A549 (cell line): ENCODE results near the gene ZNF320. TPM values are rescaled to one million over a fixed set of nuclear protein-coding genes. Genes with fewer than 3 reads are reported as not detected.
A peak's percentile ranks its signal among the peaks of the same experiment; 100 is the strongest.
"Not testable (repeated sequence)": the region's sequence is repeated elsewhere in the genome, so short reads cannot be mapped to it uniquely, and the experiment has no call there.

Source experiments
- ATAC-seq, 2 experiments: fragments of 200-7000 bp in 1 of 2; fragments of >200 bp in 1 of 2; cut with Nextera tagmentation in 1 of 2; cut with Tn5 transposase in 1 of 2; 3 replicates each; pipeline versions ENCODE4 v1.8.0 to v1.9.1; 2018 to 2020; ENCODE audit warnings: mild to moderate bottlenecking in 1 of 2, moderate library complexity in 1 of 2
- CTCF ChIA-PET: fragments of 300-600 bp; sonication (Branson Sonifier 250); formaldehyde crosslinking; extraction: SDS; loops from one replicate; lab custom pipeline; 2021; ENCODE audit warnings: antibody characterized with exemption, inconsistent platforms; lab: Yijun Ruan, JAX
- POLR2A ChIA-PET: fragments of 350-600 bp; formaldehyde crosslinking; extraction: SDS; loops from one replicate; lab custom pipeline; 2021; ENCODE audit warnings: antibody characterized with exemption, inconsistent platforms; lab: Yijun Ruan, JAX
- DNase-seq, 2 experiments: peaks; one replicate each; pipeline versions ENCODE4 v3.0.0 to v3.0.0-alpha.2; 2011 to 2016; ENCODE audit warnings: low read depth in 1 of 2, low spot score in 1 of 2
- FAIRE-seq: peaks from 2 replicates; lab custom pipeline; 2011; peaks lifted over from hg19 to GRCh38; lab: Jason Lieb, UNC
- H3K27ac ChIP-seq, 2 experiments: fragments of >200 bp; sonication (Bioruptor Twin); formaldehyde crosslinking; 3 replicates each; pipeline ENCODE4 v1.5.1; 2016 to 2017
- H3K4me1 ChIP-seq: fragments of >200 bp; sonication (Bioruptor Twin); formaldehyde crosslinking; 3 replicates; pipeline ENCODE4 v1.6.1; 2016
- H3K4me2 ChIP-seq: fragments of >200 bp; sonication (Bioruptor Twin); formaldehyde crosslinking; 3 replicates; pipeline ENCODE4 v1.6.1; 2016
- H3K4me3 ChIP-seq: fragments of >200 bp; sonication (Bioruptor Twin); formaldehyde crosslinking; 3 replicates; pipeline ENCODE4 v1.5.1; 2016
- H3K9me3 ChIP-seq: fragments of >200 bp; sonication (Bioruptor Twin); formaldehyde crosslinking; 3 replicates; pipeline ENCODE4 v1.6.1; 2016
- CBX2 ChIP-seq: fragments of 200-600 bp; sonication (generic); IDR thresholded peaks from 2 replicates; pipeline ENCODE4 v1.6.1; 2016; ENCODE audit warnings: low read depth, mild to moderate bottlenecking, borderline replicate concordance
- FOSB ChIP-seq: fragments of 250-450 bp; sonication (Bioruptor Pico); IDR thresholded peaks from 2 replicates; pipeline ENCODE4 v1.5.0; 2020; ENCODE audit warnings: mild to moderate bottlenecking, moderate library complexity
- FOXS1 ChIP-seq: fragments of 250-450 bp; sonication (Bioruptor Pico); IDR thresholded peaks from 2 replicates; pipeline ENCODE4 v1.5.0; 2020; ENCODE audit warnings: mild to moderate bottlenecking, moderate library complexity
- HDAC2 ChIP-seq: fragments of 200-600 bp; sonication (generic); IDR thresholded peaks from 2 replicates; pipeline ENCODE4 v1.6.1; 2016
- HOXB5 ChIP-seq: fragments of 250-450 bp; sonication (Bioruptor Pico); IDR thresholded peaks from 2 replicates; pipeline ENCODE4 v1.5.0; 2020; ENCODE audit warnings: mild to moderate bottlenecking, moderate library complexity
- NPAS2 ChIP-seq: fragments of 250-450 bp; sonication (Bioruptor Pico); IDR thresholded peaks from 2 replicates; pipeline ENCODE4 v1.8.0; 2022; ENCODE audit warnings: mild to moderate bottlenecking, moderate library complexity, borderline replicate concordance
- NR3C1 ChIP-seq: fragments of >200 bp; sonication (Bioruptor Twin); formaldehyde crosslinking; IDR thresholded peaks from 3 replicates; pipeline ENCODE4 v1.6.1; 2017
- RAD21 ChIP-seq, 2 experiments: fragments of >200 bp in 1 of 2; sonication (Bioruptor Twin) in 1 of 2; formaldehyde crosslinking in 1 of 2; IDR thresholded peaks in 1 of 2; conservative IDR thresholded peaks in 1 of 2; 2 replicates in 1 of 2; 3 replicates in 1 of 2; pipeline ENCODE4 v1.6.1; 2012 to 2018; ENCODE audit warnings: inconsistent platforms in 1 of 2
- RARB ChIP-seq: fragments of 250-450 bp; sonication (Bioruptor Pico); IDR thresholded peaks from 2 replicates; pipeline ENCODE4 v1.8.0; 2021; ENCODE audit warnings: mild to moderate bottlenecking, moderate library complexity
- REST ChIP-seq: fragments of 200-600 bp; sonication (generic); IDR thresholded peaks from 2 replicates; pipeline ENCODE4 v1.6.1; 2016; ENCODE audit warnings: antibody characterized with exemption, mild to moderate bottlenecking, moderate library complexity
- RFX5 ChIP-seq: fragments of 450-650 bp; IDR thresholded peaks from 2 replicates; pipeline ENCODE4 v1.7.1; 2014; ENCODE audit warnings: antibody characterized with exemption, mild to moderate bottlenecking, moderate library complexity
- RNF2 ChIP-seq: fragments of 200-600 bp; sonication (generic); IDR thresholded peaks from 2 replicates; pipeline ENCODE4 v1.6.1; 2016; ENCODE audit warnings: low read depth, mild to moderate bottlenecking, antibody characterized with exemption, moderate library complexity, borderline replicate concordance
- SREBF2 ChIP-seq: fragments of 450-650 bp; IDR thresholded peaks from 2 replicates; pipeline ENCODE4 v1.6.1; 2014; ENCODE audit warnings: mild to moderate bottlenecking, moderate library complexity
- TP53 ChIP-seq: fragments of 250-450 bp; sonication (Bioruptor Pico); IDR thresholded peaks from 2 replicates; pipeline ENCODE4 v1.5.0; 2021; ENCODE audit warnings: mild to moderate bottlenecking, moderate library complexity
- ZC3H11A ChIP-seq: fragments of 450-650 bp; IDR thresholded peaks from 2 replicates; pipeline ENCODE4 v1.6.1; 2014; ENCODE audit warnings: antibody characterized with exemption, mild to moderate bottlenecking
- ZFP36 ChIP-seq: fragments of 450-650 bp; IDR thresholded peaks from 2 replicates; pipeline ENCODE4 v1.6.1; 2014; ENCODE audit warnings: borderline replicate concordance; ENCODE audit not compliant: partially characterized antibody
- ZNF302 ChIP-seq: fragments of 250-450 bp; sonication (Bioruptor Pico); IDR thresholded peaks from 2 replicates; pipeline ENCODE4 v1.9.0; 2021; ENCODE audit warnings: inconsistent platforms, mild to moderate bottlenecking, moderate library complexity
- WGBS: methylation state at CpG from one replicate; pipeline ENCODE4 v1.1.6; 2017; ENCODE audit errors: missing lambda C conversion rate; 5-methylcytosine and 5-hydroxymethylcytosine counted together
- polyA plus RNA-seq, 4 experiments: library from polyadenylated mRNA; depleted of rRNA in 3 of 4; stranded (reverse); fragments of >200 nt; fragmentation: RNase III in 1 of 4; extraction: RNeasy Plus Mini Kit Qiagen cat#74134 plus additional on column Dnase treatment in 1 of 4; gene quantifications; 2 replicates in 3 of 4; 3 replicates in 1 of 4; pipeline ENCODE4 v1.2.3, GENCODE V29; 2011 to 2017
- TF ChIP-seq, protein P1 (sequence below): fragments of >200 bp; sonication (Bioruptor Twin); formaldehyde crosslinking; IDR thresholded peaks from 2 replicates; pipeline ENCODE4 v1.6.1; 2016
- TF ChIP-seq, protein P2 (sequence below): fragments of 450-650 bp; IDR thresholded peaks from 2 replicates; pipeline ENCODE4 v1.6.1; 2014; ENCODE audit warnings: antibody characterized with exemption
- TF ChIP-seq, protein P3 (sequence below): IDR thresholded peaks from 2 replicates; pipeline ENCODE4 v1.6.1; 2012; ENCODE audit warnings: low read depth, borderline replicate concordance

ZNF320 gene
- polyA plus RNA-seq, 2 of the 4 experiments (the other 2 are of a cell fraction) = not detected

- TF ChIP-seq REST = no peak
Measured at GRCh38 chr19:52946322-52947310, 49.2 kb upstream of the ZNF320 start (continued).

- ChIA-PET CTCF (no interaction called here), POLR2A (no interaction called here)
- no peak overlapping the region for H3K27ac ChIP-seq
- DNase-seq = no peak
- no peaks in the 10 kb centered on the region for H3K4me1 ChIP-seq
- peaks cover 67% of the 10 kb centered on the region for H3K9me3 ChIP-seq
- H3K4me3 ChIP-seq = no peak overlapping the region
- WGBS = 25% methylated on average over 24 of the region's 24 CpGs
- TF ChIP-seq NR3C1 (no peak), ZFP36 (no peak), RAD21 (conservative IDR thresholded peaks at IDR 0.05 in 1 of 2, IDR thresholded peaks at IDR 0.05 in 1 of 2) (no peak), RARB (CRISPR knock-in tag) (no peak), HDAC2 (no peak), RFX5 (no peak)
- TF ChIP-seq, protein P1, sequence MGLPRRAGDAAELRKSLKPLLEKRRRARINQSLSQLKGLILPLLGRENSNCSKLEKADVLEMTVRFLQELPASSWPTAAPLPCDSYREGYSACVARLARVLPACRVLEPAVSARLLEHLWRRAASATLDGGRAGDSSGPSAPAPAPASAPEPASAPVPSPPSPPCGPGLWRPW = no peak
- TF ChIP-seq, all 56 proteins: peak for 0
- ATAC-seq (no peak), FAIRE-seq (no peak)
- no peak overlapping the region for H3K4me2 ChIP-seq
Measured at GRCh38 chr19:52945652-52946321, 48.4 kb upstream of the ZNF320 start.

GRCh38 chr19:52944703-52945493 lies 47.5 kb upstream of the ZNF320 start:
- POLR2A ChIA-PET, H3K4me2 ChIP-seq, H3K27ac ChIP-seq, H3K4me3 ChIP-seq, H3K4me1 ChIP-seq, ATAC-seq, DNase-seq, CTCF ChIA-PET: not testable (repeated sequence)
- WGBS = 38% methylated on average over 17 of the region's 17 CpGs
- peak; percentile 23 for FAIRE-seq
- H3K9me3 ChIP-seq = peaks cover 68% of the 10 kb centered on the region

DNA sequence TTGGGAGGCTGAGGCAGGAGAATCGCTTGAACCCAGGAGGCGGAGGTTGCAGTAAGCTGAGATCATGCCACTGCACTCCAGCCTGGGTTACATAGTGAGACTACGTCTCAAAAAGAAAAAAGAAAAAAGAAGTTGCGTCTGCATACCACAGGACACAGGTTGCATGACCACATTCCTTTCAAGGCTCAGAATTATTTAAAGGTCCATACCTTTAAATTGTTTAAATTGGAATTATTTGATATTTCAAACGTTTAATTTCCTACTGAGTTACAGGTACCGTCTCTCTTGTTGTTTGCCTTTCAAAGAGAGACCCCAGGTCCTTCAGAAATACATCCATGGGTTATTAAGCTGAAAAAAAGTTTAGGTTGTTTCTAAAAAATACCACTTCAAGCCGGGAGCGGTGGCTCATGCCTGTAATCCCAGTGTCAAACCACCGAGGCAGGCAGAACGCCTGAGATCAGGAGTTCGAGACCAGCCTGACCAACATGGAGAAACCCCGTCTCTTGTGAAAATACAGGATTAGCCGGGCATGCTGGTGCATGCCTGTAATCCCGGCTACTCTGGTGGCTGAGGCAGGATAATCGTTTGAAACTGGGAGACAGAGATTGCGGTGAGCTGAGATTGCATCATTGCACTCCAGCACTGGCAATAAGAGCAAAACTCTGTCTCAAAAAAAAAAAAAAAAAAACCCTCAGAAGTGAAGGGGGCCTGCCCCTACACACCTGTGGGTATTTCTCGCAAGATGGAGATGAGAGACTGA lies 46.6 kb upstream of the ZNF320 start:
- Histone ChIP-seq H3K27ac (no peak overlapping the region), H3K9me3 (peaks cover 63% of the 10 kb centered on the region), H3K4me2 (no peak overlapping the region), H3K4me3 (no peak overlapping the region)
- CTCF ChIA-PET = interaction anchor here (1.2 kb wide), 1 partner anchor 11 kb away, joined by 3 read pairs; no protein-coding TSS in a partner anchor
- no peak for DNase-seq
- FAIRE-seq = no peak
- TF ChIP-seq, protein P2, sequence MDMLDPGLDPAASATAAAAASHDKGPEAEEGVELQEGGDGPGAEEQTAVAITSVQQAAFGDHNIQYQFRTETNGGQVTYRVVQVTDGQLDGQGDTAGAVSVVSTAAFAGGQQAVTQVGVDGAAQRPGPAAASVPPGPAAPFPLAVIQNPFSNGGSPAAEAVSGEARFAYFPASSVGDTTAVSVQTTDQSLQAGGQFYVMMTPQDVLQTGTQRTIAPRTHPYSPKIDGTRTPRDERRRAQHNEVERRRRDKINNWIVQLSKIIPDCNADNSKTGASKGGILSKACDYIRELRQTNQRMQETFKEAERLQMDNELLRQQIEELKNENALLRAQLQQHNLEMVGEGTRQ = no peak
- TF ChIP-seq RNF2 (no peak), CBX2 (no peak), HOXB5 (CRISPR knock-in tag) (no peak), NPAS2 (no peak), ZC3H11A (no peak), ZNF302 (CRISPR knock-in tag) (no peak), TP53 (CRISPR knock-in tag) (no peak), FOSB (CRISPR knock-in tag) (no peak), FOXS1 (CRISPR knock-in tag) (no peak), SREBF2 (no peak), RAD21 (conservative IDR thresholded peaks at IDR 0.05 in 1 of 2, IDR thresholded peaks at IDR 0.05 in 1 of 2) (no peak)
- TF ChIP-seq, protein P3, sequence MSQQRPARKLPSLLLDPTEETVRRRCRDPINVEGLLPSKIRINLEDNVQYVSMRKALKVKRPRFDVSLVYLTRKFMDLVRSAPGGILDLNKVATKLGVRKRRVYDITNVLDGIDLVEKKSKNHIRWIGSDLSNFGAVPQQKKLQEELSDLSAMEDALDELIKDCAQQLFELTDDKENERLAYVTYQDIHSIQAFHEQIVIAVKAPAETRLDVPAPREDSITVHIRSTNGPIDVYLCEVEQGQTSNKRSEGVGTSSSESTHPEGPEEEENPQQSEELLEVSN = no peak
- TF ChIP-seq, all 56 proteins: peak for 0
- WGBS = 47% methylated on average over 17 of the region's 17 CpGs
- POLR2A ChIA-PET = no interaction called here
- H3K4me1 ChIP-seq = no peaks in the 10 kb centered on the region
- ATAC-seq = no peak
